Thoracic aorta (tissue), 2 donors: ENCODE measurements around the gene TBL3. TPM values are rescaled to one million over a fixed set of nuclear protein-coding genes. Genes with fewer than 3 reads are reported as not detected.
"Not testable (repeated sequence)": the region's sequence is repeated elsewhere in the genome, so short reads cannot be mapped to it uniquely, and the experiment has no call there.

ENCODE experiments used
- ATAC-seq: fragments of 150-250 bp; one replicate; pipeline ENCODE4 v1.8.0; 2017; ENCODE audit warnings: low read depth; ENCODE audit not compliant: insufficient number of reproducible peaks, low FRiP score
- DNase-seq: peaks from one replicate; pipeline ENCODE4 v3.0.0-alpha.2; 2020; ENCODE audit warnings: low spot score
- H3K27ac ChIP-seq, 2 donors: fragments of 200-600 bp; sonication (generic); 1 replicate in 1 of 2; 2 replicates in 1 of 2; pipeline ENCODE4 v1.5.1; 2016; ENCODE audit warnings: mild to moderate bottlenecking in 2 of 2, moderate library complexity in 2 of 2
- H3K27me3 ChIP-seq: fragments of 200-600 bp; sonication (generic); replicated peaks from 2 replicates; pipeline ENCODE4 v1.6.0; 2016; ENCODE audit warnings: mild to moderate bottlenecking; ENCODE audit not compliant: insufficient read depth
- H3K36me3 ChIP-seq: fragments of 200-600 bp; sonication (generic); one replicate; pipeline ENCODE4 v1.5.1; 2016
- H3K4me1 ChIP-seq, 2 donors: fragments of 200-600 bp; sonication (generic); 1 replicate in 1 of 2; 2 replicates in 1 of 2; pipeline versions ENCODE4 v1.5.1 to v1.6.0; 2016; ENCODE audit warnings: low read depth in 2 of 2, mild to moderate bottlenecking in 1 of 2; ENCODE audit not compliant: control insufficient read depth in 1 of 2
- H3K4me3 ChIP-seq: fragments of 200-600 bp; sonication (generic); 2 replicates; pipeline ENCODE4 v1.5.1; 2016; ENCODE audit warnings: mild to moderate bottlenecking
- H3K9me3 ChIP-seq: fragments of 200-600 bp; sonication (generic); 2 replicates; pipeline ENCODE4 v1.5.1; 2016
- CTCF ChIP-seq: fragments of 200-600 bp; sonication (generic); IDR thresholded peaks from one replicate; pipeline ENCODE4 v1.5.1; 2019; ENCODE audit warnings: antibody characterized with exemption
- total RNA-seq, 2 donors: library from RNA; depleted of rRNA; stranded (reverse); fragments of >200 nt; gene quantifications; one replicate each; pipeline versions ENCODE4 v1.1.0 to v1.2.3, GENCODE V29; 2016

TBL3 gene
- total RNA-seq, 2 donors from 2014 or later, result 22.2 to 44.8 TPM

GRCh38 chr16:2008631-2009163, 36.8 kb downstream of the TBL3 start:
- H3K4me1 ChIP-seq, result peaks cover 30 to 53% of the 10 kb centered on the region in 2 donors
- DNase-seq, result no peak
- TF ChIP-seq CTCF, result no peak
- peak overlapping the region; percentile 98 for H3K4me3 ChIP-seq
- ATAC-seq, result no peak
- H3K27ac ChIP-seq, result peak overlapping the region; percentile 65 to 79
- no peaks in the 10 kb centered on the region for H3K36me3 ChIP-seq
- H3K27me3 ChIP-seq, result no peaks in the 10 kb centered on the region
- no peaks in the 10 kb centered on the region for H3K9me3 ChIP-seq

- DNase-seq (no peak), ATAC-seq (no peak)
- H3K9me3 ChIP-seq, result no peaks in the 10 kb centered on the region
- no peaks in the 10 kb centered on the region for H3K36me3 ChIP-seq
- H3K4me1 ChIP-seq, result peaks cover 27 to 47% of the 10 kb centered on the region in 2 donors
- no peaks in the 10 kb centered on the region for H3K27me3 ChIP-seq
- peak overlapping the region; percentile 98 for H3K4me3 ChIP-seq
- peak overlapping the region; percentile 65 to 79 for H3K27ac ChIP-seq
- TF ChIP-seq CTCF, result no peak
Observed at GRCh38 chr16:2009164-2009711, 37.4 kb downstream of the TBL3 start.

GRCh38 chr16:2009791-2010510, 38.1 kb downstream of the TBL3 start, which contains the start of gene ZNF598:
ZNF598 (minus strand) TSS chr16:2009821.
- Histone ChIP-seq H3K4me3 (peak within 1 kb of the TSS; percentile 98), H3K36me3 (no peaks in the 10 kb centered on the region), H3K9me3 (no peaks in the 10 kb centered on the region), H3K4me1 (peaks cover 24 to 40% of the 10 kb centered on the region in 2 donors), H3K27ac (peak within 1 kb of the TSS; percentile 79), H3K27me3 (no peaks in the 10 kb centered on the region)
- ATAC-seq (peak; percentile 90), DNase-seq (peak; percentile 28)
- no peak for TF ChIP-seq CTCF

GRCh38 chr16:2011726-2012125, 39.9 kb downstream of the TBL3 start:
- not testable (repeated sequence) for H3K36me3 ChIP-seq, H3K27ac ChIP-seq, DNase-seq, H3K4me3 ChIP-seq, H3K27me3 ChIP-seq, H3K9me3 ChIP-seq, ATAC-seq
- peaks cover 24 to 32% of the 10 kb centered on the region in 2 donors for H3K4me1 ChIP-seq

- H3K27me3 ChIP-seq, result no peaks in the 10 kb centered on the region
- ATAC-seq (no peak), DNase-seq (no peak)
- H3K4me3 ChIP-seq, result no peak overlapping the region
- H3K4me1 ChIP-seq, result peaks cover 6 to 14% of the 10 kb centered on the region in 2 donors
- H3K27ac ChIP-seq, result no peak overlapping the region
- H3K9me3 ChIP-seq, result no peaks in the 10 kb centered on the region
- H3K36me3 ChIP-seq, result no peaks in the 10 kb centered on the region
- TF ChIP-seq CTCF, result no peak
Observed at GRCh38 chr16:2013527-2013926, 41.7 kb downstream of the TBL3 start.
